GM21526 (cell line): ENCODE results near the gene CDH2.
"Not testable (repeated sequence)": the region's sequence is repeated elsewhere in the genome, so short reads cannot be mapped to it uniquely, and the experiment has no call there.

Source experiments
- ATAC-seq: cut with Tn5 transposase; IDR thresholded peaks from one replicate; pipeline ENCODE4 v1.9.1; 2021; ENCODE audit warnings: moderate library complexity; ENCODE audit not compliant: unreplicated experiment, low FRiP score

The CDH2 gene

DNA sequence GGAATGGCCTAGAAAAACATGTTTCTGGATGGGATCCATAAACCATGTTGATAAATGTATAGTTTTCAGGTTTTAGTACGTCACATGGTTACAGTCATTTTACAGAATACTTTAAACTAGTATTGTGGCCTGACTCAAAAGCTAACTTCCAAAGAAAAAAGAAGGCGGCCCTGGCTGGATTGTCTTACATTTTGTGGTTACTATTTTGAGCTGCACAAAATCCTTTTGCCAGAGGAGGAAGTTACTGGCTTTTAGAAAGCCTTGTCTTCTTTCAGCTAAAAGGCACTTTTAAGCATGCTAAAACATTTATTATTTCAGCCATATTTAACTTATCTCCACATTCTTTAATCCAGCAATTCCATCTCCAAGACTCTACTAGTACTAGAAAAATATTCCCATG, 227.9 kb downstream of the CDH2 start:
- no peak for ATAC-seq

DNA sequence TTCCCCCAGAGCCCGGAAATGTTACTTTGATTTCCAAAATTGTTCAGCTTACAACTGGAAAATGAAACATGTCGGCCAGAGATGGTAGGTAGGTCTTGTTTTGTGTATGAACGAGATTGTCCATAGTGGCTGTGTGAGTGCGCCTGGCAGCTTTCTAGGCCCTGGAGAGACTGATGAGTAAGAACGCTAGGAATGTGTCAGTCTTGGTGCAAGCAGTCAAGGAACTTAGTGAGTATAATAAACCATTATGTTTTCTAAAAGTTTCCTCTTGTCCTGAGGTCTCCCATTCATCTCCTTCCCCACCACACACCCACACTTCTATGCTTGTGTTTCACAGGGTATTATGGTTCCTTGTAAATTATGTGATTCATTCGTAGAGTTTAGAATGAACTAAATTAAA, 234.2 kb downstream of the CDH2 start:
- no peak for ATAC-seq

DNA sequence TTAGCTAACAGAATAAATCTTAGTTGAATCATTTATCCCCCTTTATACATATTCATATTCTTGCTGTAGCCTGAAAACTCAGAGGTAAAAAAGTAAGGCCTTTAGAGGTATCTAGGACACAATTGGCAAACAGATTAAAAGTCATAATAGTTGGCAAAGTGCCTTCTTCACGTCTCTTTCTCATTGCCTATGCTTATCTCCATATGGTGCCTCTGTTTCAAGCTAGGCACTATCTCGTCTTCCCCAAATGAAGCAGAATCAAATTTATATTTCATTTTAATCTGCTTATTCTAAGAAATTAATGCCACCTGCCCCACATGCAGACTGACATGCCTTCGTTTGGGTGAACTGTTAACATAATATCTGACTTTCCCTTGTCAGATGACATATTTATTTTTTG, 245.4 kb downstream of the CDH2 start:
- no peak for ATAC-seq

DNA sequence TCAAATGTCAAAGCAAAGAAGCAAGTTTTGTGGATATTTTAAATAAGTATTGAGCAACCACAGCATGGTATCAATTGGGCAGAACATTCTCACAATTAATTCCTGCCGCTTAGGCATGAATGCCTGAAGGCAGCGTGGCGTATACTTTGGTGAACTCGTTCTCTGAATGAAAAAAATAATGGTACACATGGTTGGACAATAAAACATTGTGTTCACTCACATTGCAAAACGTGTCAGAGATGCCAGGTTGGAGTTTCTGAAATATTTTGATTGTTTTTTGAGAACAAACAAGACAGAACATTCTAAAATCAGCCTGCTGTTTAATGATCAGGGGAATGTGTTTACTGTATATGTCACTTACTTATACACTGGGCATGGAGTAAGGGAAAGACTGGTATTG, 254.2 kb downstream of the CDH2 start:
- no peak for ATAC-seq

DNA sequence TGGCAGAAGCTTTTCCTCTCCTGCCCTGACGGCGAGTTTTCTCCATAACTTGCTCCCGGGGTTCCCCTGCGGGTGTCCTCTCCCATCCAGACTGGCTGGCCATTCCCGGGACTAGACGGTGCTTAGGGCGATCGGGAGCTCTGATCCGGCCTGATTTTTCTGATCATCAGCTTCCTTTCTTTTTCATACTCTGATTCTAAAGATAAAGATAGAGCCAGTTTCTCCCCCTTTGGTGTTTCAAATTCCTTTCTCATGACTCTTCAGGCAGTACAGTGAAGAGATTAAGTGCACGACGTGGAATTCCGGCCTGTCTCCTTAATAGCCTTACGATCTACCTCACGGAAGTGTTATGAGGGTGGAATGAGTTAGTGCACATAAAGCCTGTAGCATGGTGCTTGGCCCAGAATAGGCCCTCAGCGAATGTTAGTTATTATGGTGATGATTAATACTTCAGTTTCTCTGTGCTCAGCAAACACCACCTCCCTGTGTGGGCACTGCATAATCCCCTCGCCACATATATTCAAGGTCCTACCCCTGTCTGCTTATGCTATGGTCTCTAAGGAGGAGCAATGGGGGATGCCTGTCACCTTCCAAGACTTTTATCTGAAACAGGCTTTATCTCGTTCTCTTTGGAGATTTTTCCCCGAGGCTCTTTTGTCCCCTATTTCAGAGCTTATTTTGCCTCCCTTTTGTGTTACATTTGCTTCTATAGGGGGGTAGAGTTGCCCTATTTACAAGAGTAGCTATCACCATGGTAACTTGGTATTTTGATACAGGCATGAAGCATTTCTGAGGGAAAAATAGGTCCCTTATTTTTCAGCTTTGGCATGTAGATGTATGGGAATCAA, 254.8 kb downstream of the CDH2 start:
- ATAC-seq = no peak

DNA sequence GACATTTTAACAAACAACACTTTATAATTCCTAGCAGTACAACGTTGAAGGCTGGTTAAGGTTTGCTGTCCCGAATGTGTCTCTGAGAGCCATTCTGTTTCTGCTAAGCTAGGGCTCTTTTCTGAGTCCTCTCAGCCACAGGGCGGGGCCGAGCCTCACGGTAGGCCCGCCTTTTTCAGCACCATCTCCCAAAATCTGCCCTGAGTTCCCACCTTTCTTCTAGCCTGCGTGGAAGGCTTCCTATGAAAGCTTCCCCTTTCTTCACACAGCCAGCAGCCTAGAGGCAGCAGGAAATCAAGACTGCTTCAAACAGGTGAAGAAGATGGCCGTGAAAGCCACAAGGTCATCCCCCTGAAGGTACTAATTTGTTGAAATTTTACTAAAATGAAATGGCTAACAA, 255.5 kb downstream of the CDH2 start:
- no peak for ATAC-seq

DNA sequence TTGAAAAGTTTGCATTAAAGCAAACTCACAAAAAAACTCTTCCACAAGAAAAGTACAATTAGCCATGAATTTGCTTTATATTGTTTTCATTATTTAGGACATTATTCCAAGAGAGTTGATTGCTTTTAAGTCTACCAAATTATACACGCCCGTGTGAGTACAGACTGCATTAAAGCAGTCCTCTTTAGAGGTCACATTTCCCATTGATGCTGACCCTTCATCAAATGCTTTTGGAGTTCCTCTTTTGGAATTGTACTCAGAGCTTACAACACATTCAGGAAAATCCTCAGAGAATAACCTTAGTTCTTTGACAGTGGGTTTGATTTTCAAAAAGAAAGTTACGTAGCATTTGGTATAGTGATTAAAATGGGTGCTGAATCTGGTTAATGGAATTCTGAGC, 256.1 kb downstream of the CDH2 start:
- ATAC-seq = no peak

DNA sequence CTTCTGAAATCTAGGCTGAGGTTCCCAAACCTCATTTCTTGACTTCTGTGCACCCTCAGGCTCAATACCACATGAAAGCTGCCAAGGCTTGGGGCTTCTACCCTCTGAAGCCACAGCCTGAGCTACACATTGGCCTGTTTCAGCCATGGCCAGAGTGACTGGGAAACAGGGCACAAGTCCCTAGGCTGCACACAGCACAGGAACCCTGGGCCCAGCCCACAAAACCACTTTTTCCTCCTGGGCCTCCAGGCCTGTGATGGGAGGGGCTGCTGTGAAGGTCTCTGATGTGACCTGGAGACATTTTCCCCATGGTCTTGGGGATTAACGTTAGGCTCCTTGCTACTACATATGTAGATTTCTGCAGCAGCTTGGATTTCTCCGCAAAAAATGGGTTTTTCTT, 270.7 kb downstream of the CDH2 start:
- ATAC-seq = not testable (repeated sequence)

DNA sequence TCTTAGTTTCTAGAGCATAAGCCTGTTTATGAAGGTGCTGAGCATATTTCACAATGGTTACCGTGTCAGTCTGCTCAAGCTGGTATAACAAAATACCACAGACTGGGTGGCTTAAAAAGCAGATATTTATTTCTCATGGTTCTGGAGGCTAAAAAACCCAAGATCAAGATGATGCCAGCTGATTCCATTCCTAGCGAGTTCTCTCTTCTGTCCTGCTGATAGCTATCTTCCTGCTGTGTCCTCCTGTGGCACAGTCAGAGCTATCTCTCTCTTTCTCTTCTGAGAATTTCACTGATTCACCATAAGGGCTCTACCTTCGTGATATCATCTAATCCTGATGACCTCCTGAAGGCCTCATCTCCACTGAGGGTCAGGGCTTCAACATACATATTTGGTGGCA, 273.0 kb downstream of the CDH2 start:
- no peak for ATAC-seq

DNA sequence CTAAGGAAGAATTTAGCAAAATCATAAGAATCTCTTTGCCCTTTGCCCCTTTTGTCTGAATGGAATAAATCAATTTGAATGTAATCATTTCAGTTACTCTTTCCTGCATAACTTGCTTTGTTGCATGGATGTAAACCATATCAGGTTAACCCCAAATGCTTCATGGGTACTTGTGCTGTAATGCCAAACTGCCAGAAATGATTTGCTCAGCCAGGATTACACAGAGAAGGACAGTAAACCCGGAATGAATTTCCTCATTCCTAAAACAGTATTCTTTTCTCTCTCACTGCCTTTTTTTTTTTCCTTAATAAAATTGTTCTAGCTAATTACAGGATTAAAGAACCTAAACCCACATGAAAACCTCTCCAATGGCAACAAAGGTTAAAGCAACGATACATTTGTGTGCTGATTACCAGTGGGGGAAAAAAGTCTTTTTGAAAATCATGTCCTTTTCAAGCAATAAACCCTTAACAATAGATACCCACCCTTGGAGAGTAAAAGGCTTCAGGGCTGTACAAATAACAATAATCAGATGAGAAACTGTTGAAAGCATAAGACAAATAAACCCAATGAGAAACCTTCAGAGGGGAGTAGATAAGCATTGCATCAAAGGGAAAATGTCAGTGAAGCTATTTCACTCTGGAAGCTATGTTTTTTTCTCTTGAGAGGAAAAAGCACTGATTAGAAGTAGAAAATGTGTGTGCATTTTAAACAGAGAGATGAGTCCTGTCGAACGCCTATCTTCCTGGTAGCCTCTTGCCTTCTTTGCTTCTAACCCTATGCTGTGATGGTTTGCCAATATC, 275.3 kb downstream of the CDH2 start:
- ATAC-seq = no peak
